Measurements from ENCODE around the gene ALAS1.

Gene ALAS1

DNA sequence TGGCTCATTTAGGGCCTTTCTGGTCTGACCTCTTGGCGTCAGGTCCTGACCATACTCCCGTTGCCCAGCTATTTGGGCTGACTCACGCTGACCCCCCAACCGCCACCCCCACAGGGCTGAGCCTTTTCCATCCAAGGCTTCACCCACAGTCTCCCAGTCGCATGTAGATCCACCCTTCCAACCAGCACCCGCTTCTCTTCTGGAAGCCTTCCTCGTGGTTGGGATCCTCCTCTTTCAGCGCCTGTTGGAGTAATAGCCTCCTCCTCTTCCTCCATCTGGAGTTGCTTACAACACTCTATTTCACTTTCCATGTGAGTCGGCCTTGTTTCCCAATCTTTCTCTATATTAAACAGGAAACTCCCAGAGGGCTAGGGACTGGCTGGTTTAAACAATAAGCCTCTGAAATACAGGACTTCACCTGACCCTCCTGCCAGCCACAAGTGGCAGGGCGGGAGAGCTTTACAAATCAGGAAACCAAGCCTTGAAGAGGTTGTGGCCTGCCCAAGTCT is 2.1 kb upstream of the ALAS1 start:
- TF ChIP-seq FOXP2 (optimal IDR thresholded peaks at IDR 0.05; ENCODE audit: borderline replicate concordance, extremely low read depth, extremely low read length, insufficient read depth) (no peak), TAF1 (IDR thresholded peaks at IDR 0.05; ENCODE audit: borderline replicate concordance, insufficient read depth, low read length) (no peak), SIN3A (IDR thresholded peaks at IDR 0.05; ENCODE audit: borderline replicate concordance, insufficient read depth, low read length) (no peak), POLR2AphosphoS5 (IDR thresholded peaks at IDR 0.05; ENCODE audit: low read depth, low read length) (no peak)
- TF ChIP-seq, protein P1, sequence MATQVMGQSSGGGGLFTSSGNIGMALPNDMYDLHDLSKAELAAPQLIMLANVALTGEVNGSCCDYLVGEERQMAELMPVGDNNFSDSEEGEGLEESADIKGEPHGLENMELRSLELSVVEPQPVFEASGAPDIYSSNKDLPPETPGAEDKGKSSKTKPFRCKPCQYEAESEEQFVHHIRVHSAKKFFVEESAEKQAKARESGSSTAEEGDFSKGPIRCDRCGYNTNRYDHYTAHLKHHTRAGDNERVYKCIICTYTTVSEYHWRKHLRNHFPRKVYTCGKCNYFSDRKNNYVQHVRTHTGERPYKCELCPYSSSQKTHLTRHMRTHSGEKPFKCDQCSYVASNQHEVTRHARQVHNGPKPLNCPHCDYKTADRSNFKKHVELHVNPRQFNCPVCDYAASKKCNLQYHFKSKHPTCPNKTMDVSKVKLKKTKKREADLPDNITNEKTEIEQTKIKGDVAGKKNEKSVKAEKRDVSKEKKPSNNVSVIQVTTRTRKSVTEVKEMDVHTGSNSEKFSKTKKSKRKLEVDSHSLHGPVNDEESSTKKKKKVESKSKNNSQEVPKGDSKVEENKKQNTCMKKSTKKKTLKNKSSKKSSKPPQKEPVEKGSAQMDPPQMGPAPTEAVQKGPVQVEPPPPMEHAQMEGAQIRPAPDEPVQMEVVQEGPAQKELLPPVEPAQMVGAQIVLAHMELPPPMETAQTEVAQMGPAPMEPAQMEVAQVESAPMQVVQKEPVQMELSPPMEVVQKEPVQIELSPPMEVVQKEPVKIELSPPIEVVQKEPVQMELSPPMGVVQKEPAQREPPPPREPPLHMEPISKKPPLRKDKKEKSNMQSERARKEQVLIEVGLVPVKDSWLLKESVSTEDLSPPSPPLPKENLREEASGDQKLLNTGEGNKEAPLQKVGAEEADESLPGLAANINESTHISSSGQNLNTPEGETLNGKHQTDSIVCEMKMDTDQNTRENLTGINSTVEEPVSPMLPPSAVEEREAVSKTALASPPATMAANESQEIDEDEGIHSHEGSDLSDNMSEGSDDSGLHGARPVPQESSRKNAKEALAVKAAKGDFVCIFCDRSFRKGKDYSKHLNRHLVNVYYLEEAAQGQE (IDR thresholded peaks at IDR 0.05; ENCODE audit: insufficient read depth in 1 of 2, low read depth in 2 of 2, low read length in 2 of 2) = no peak

DNA sequence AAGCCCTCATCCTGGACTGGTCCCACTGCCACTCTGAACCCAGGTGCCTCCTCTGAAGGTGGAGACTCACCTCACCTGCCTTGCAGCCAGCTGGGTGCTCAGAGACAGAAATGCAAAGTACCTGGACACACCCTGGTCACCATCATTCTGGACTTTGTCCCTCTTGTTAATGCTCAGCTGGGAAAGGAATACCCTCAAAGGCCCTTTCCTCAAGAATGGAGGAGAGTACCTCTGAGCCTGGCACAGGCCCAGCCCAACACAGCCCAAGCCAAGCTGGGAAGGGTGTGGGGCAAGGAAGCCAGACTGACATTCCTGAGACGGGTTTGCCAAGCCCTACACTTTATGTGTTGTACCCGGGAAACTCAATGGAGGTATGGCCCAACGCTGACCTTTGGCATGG is 983 bp upstream of the ALAS1 start:
- no peak for TF ChIP-seq FOXP2 (optimal IDR thresholded peaks at IDR 0.05; ENCODE audit: borderline replicate concordance, extremely low read depth, extremely low read length, insufficient read depth)

DNA sequence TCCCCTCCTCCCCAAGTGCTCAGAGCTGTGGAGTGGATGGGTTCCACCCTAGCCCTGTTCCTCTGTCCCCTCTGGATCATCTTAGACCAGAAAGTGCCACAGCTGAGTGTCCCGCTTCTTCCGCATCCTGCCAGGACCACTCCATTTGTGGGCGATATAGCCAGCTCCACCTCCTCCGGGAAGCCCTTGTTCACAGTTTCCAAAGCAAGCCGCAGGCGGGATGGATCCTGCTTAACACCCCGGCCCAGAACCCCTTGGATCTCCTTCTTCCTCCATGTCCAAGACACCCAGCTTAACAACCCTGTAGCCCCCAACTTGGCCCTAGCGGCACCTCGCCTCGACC is 490 bp upstream of the ALAS1 start:
- TF ChIP-seq, protein P1 (IDR thresholded peaks at IDR 0.05; ENCODE audit: insufficient read depth in 1 of 2, low read depth in 2 of 2, low read length in 2 of 2) = no peak
- no peak for TF ChIP-seq SIN3A (IDR thresholded peaks at IDR 0.05; ENCODE audit: borderline replicate concordance, insufficient read depth, low read length)
- no peak for TF ChIP-seq POLR2AphosphoS5 (IDR thresholded peaks at IDR 0.05; ENCODE audit: low read depth, low read length)

DNA sequence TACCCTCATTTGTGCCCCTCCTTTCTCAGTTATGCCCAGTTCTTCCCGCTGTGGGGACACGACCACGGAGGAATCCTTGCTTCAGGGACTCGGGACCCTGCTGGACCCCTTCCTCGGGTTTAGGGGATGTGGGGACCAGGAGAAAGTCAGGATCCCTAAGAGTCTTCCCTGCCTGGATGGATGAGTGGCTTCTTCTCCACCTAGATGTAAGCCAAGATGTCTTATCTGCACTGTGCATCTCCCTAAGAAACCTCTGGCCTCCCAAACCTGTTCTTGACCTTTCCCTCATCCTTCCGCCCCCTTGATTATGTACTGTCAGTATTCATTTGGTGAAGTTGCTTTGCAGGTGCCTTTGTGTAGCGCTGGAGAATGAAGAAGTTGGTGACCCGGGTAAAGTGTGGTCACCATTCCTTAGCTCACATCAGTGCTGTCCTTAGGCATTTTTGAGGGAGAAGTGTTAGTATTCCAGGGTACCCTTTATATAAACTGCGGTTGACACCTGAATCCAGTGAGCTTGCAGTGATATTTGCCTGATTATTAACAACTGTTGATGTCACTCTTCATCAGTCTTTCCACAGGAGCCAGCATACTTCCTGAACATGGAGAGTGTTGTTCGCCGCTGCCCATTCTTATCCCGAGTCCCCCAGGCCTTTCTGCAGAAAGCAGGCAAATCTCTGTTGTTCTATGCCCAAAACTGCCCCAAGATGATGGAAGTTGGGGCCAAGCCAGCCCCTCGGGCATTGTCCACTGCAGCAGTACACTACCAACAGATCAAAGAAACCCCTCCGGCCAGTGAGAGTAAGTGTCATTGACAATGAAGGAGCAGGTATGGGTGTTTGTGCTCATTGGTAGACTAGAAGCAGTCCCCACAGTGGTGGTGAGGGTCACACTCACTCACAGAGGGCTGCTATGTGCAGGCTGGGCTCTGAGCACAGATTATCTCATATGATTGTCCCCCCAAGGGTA is 966 bp downstream of the ALAS1 start:
- no peak for TF ChIP-seq POLR2AphosphoS5 (IDR thresholded peaks at IDR 0.05; ENCODE audit: low read depth, low read length)
- TF ChIP-seq, protein P1 (IDR thresholded peaks at IDR 0.05; ENCODE audit: insufficient read depth in 1 of 2, low read depth in 2 of 2, low read length in 2 of 2) = no peak
- no peak for TF ChIP-seq SIN3A (IDR thresholded peaks at IDR 0.05; ENCODE audit: borderline replicate concordance, insufficient read depth, low read length)
- no peak for TF ChIP-seq TAF1 (IDR thresholded peaks at IDR 0.05; ENCODE audit: borderline replicate concordance, insufficient read depth, low read length)
- TF ChIP-seq FOXP2 (optimal IDR thresholded peaks at IDR 0.05; ENCODE audit: borderline replicate concordance, extremely low read depth, extremely low read length, insufficient read depth) = no peak

DNA sequence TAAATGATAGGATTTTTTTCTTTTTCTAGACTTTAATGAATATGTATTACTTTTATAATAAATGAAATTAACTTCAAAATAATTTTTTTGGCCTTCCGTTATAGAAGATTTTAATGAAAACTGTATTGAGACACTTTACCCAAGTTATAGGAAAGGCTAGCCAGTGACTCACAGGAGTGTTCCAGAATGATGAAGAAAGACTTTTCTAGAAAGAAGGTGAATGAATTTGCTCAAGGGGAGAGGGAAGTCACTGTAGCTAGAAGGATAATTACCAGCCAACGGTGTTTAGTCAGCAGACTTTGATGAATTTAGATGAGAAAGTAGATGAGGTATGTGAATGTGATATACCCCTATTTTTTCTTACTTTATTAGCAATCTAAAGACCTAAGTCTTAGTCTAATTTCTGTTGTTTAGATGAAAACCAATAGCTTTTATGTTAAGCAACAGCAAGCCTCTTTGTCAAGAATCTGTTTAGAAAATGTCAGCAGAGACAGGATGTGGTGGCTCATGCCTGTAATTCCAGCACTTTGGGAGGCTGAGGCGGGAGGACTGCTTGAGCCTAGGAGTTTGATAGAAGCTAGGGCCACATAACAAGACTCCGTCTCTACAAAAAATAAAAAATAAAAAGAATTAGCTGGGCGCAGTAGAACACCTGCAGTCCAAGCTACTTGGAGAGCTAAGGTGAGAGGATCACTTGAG is 3.2 kb downstream of the ALAS1 start:
- TF ChIP-seq TAF1 (IDR thresholded peaks at IDR 0.05; ENCODE audit: borderline replicate concordance, insufficient read depth, low read length) = no peak
- no peak for TF ChIP-seq SIN3A (IDR thresholded peaks at IDR 0.05; ENCODE audit: borderline replicate concordance, insufficient read depth, low read length)

Measured in PFSK-1 (cell line).